NCI-H1417 treated with DMSO at 0.1 percent for 48 hours (cell line): ENCODE data around the gene ETFRF1.

Source experiments
- DNase-seq: peaks from one replicate; lab custom pipeline; 2025; lab: John Stamatoyannopoulos, UW

Gene ETFRF1, protein sequence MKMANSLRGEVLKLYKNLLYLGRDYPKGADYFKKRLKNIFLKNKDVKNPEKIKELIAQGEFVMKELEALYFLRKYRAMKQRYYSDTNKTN

DNA sequence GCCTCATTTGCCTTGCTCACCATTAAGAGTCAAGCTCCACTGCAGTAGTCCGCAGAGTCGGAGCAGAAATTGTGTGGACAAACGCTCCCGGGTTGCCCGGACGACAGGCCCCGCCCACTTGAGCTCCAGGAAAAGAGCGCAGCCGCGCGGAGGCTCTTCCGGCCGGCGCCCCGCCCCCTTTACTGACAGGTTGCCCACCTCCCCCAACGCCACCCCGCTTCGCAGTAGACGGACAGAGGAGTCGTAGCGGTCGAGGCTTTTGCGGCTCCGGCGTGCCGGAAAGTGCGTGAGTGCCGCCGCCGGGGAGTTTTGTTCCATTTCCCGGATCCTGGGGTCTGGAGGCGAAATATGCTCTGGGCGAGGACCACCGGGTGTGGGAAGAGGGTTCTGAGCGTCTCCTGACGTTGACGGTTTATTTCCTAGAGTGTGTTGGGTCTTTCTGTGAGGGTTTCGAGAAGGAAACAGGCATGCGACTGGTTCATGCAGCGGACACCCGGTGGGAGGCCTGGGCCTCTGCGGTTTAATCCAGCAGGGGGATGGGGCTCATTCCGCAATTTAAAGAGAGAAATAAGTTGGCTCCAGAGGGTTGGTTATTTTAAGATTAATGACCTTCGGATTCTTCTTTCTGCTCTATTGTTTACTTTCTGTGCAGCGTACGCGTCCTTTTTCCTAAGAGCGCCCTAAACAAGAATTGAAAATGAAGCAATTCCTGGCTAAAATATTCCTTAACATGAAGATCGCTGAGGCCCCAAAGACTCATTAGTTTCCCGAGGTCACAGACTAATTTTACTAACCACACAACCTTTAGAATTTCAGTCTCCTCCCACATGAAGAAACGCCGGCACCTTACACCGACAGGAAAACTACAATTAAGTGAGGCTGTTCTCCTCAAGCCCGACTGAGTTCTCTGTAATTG lies at the start of gene ETFRF1, which contains the start of gene DNAI7:
Gene ETFRF1 (plus strand): TSS at position 182 of the 916 bp plus-strand sequence. CDS start 8,720 bp downstream, outside the sequence.
Gene DNAI7 (minus strand): TSS at position 105 of the 916 bp plus-strand sequence. CDS start 82 bp downstream, at position 23.
- peak; percentile 90 for DNase-seq

DNA sequence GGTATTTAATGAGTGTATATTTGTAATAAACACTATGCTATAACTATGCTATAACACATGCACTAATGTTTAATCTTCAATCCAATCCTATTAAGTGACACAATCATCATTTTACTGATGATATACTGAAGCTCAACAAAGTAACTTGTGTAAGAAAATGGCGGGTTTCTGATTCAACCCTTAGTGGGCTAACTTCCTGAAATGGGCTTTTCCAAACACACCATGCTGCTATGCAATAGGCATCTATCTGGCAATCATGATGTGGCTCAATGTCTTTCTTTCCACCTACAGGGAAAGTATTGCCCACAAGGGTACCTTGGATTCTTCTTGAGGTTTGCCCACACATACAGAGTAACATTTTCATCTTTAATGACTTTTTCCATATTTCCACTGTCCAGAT lies 48.4 kb upstream of the ETFRF1 start:
- no peak for DNase-seq

DNA sequence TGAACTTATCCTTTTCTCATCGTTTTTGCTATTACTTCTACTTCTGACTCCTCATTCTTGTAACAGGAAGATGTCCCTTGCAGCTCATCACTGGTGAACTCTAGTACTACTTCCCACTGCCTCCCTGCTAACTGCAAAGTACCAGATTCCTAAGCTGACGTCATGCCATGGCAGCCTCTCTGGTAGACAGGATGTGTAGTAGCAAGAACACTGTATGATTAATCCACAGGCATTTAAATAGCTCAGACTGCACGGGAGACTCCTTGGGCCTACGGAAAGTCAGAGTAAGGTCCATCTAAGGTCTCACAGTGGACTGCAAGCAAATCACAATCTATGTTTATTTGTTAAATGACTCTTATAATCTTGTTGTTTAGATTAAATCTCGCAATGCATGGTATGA lies 43.6 kb upstream of the ETFRF1 start:
- DNase-seq = no peak

DNA sequence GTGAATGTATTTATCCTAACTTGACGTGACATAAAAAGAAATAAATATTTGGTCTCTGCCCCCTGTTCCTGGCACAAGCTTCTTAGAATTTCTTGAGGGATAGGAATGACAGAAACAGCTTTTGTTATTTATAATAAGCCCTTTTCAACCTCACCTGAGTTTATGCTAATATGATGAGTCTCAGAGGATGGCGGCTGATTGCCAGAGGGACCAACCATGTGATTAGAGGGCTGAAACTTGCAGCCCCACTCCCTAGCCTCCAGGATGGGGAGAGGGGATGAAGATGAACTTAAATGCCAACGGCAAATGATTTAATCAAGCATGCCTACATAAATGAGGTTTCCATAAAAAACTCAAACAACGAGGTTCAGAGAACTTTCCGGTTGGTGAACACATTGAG lies 43.0 kb upstream of the ETFRF1 start:
- DNase-seq = no peak

DNA sequence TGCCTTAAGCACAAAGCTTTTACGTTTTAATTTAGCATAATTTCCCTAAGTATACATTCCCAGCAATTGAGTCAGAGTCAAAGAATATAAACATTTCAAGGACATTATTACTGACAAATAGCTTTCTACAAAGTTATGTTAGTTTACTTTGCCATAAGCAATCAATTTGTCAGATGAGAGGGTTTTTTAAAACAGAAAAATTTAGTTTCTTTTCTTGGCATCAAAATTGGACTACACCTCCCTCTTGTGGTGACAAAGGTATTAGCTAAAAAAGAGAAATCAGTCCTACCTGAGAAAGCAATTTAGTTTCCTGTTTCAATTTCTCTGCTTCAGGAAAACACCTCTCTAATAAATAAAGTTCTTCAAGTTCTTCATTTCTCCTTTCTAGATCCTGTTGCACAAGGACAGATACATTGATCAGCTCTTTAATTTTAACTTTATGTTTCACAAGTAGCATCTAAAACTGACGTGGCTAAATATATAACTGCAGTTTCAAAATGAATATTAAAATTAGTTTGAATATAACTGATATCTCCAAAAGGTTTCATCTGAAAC lies 39.9 kb upstream of the ETFRF1 start:
- no peak for DNase-seq

DNA sequence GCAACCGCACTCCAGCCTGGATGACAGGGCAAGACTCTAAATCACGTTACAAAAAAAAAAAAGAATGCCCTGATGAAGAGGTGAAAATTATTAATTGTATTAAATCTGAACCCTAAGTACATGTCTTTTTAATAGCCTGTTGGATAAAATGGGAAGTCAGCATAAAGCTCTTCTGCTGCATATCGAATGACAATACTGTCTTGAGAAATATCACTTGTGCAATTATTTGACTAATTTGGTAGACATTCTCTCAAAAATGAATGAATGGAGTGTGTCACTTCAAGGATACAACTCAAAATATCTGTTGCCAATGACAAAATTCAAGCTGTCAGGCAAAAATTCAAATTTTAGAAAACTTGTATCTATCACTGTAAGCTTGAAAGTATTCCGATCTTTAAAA lies 39.0 kb upstream of the ETFRF1 start:
- DNase-seq = no peak

DNA sequence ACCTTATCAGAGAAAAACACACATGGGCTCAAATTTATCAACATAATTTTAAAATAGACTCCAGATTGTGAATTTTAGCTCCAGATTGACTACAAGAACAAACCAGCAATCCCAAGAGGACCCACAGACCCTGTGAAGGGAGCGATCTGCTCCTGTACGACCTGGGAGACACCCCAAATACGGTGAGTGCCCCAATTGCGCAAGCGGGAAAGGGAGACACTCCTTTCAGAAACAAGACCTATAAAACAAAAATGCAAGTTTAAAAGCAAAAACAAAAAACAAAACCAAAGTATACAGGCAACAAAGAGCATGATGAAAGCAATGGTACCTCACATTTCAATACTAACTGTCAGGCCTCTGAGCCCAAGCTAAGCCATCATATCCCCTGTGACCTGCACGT lies 32.2 kb upstream of the ETFRF1 start:
- DNase-seq = no peak

DNA sequence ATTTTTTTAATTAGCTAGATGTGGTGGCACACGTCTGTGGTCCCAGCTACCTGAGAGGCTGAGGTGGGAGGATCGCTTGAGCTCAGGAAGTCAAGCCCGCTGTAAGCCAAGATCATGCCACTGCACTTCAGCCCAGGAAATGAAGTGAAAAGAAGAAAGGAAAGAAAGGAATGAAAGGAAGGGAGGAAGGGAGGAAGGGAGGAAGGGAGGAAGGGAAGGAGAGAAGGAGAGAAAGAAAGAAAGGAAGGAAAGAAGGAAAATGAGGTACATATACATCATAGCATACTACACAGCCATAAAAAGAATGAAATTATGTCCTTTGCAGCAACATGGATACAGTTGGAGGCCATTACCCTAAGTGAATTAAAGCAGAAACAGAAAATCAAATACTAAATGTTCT lies 12.3 kb upstream of the ETFRF1 start:
- no peak for DNase-seq

DNA sequence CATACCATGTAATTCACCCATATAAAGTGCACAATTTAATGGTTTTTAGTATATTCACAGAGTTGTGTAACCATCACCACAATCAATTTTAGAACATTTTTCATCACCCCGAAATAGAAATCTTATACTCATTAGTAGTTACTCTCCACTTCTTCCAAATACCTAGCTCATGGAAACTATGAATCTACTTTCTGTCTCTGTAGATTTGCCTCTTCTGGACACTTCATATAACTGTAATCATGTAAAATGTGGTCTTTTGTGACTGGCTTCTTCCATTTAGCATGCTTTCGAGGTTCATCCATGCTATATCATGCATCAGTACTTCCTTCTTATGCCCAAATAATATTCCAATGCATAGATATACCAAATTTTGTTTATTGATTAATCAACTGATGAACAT lies 10.9 kb upstream of the ETFRF1 start:
- DNase-seq = no peak

DNA sequence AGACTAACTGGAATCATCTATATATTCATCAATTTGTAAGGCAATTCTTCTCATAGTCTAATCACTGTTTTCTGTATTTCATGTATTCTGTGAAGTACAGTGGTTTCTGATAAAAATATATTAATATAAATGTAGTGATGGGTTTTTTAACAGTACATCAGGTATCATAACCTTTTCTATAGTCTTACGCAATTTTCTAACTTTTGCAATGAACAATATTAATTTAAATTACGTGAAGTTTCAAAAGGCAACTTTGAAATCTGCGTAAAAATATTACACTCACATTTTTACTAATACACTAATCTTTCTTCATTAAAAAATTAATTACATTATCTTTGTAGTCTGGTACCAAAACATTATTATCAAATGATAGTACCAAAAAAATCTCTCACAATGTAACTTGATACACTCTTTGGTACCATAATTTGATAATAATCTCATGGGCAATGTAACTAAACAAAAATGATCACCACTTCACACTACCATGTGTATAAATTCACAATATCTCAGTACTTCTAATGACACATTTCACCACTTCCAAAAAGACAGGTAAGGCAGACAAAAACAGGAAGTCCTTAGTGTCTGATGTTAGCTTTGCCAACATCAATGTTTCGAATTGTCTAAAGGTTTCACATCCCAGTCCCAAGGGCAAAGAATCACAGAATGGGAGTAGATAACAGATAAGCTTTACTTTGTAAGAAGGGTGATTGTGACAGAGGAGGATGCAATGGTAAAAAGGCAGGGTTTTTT lies 8.8 kb upstream of the ETFRF1 start:
- DNase-seq = no peak

DNA sequence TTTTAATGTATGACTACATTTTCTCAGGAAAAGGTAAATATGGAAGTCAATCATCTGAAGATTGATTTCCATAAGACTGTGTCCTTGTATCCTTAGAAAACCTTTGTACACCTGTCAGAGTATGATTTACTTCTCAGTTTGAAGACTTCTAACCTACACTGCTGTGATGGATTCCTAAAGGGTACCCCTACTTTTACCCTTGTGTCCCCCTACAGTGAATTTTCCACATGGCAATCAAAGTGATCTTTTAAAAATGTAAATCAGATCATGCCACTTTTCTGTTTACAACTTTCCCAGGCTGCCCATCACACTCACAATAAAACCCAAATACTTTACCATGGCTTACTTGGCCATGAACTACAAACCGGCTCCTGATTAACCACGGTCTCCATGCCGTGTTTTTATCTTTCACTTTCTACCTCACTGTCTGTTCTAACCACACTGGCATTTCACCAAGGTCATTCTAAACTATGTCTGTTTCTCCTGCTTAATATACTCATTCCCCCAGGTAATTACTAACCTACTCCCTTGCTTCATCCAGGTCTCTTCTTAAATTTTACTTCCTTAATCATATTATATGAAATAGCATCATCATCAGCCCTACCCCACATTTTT lies 8.1 kb upstream of the ETFRF1 start:
- DNase-seq = no peak

DNA sequence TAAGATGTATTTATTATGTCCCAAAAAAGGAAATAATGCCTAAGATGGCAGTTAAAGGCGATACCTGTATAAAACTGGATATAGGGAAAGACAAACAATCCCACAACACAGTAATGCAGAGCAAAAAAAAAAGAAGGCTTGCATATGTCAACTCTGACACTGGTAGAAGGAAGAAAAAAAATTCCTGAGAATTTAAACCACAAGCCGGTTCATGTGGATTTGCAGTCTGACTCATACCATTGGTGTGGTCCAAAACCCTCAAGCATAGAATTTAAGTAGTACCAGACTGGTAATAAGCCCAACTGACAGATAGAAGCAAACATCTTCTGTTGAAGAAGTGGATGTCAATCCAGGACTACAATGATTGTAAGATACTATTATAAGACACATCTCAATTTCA lies 7.3 kb upstream of the ETFRF1 start:
- DNase-seq = no peak

DNA sequence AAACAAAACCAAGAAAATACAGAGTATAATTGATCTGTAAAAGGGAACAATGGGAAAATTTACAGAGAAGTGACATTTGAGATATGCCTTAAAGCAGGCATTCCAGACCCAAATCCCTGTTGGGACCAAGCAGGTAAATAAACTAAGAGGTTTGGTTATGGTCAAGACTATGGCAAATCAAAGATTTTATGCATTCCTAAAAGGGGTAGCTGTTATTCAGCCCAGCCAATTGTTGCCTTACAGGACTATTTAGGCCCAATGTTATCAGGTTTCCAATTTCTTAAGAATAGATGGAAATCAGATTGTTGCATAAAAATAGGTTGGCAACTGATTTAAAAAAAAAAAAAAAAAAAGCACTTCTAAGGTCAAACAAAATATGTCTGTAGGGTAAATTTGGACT lies 5.4 kb upstream of the ETFRF1 start:
- no peak for DNase-seq

DNA sequence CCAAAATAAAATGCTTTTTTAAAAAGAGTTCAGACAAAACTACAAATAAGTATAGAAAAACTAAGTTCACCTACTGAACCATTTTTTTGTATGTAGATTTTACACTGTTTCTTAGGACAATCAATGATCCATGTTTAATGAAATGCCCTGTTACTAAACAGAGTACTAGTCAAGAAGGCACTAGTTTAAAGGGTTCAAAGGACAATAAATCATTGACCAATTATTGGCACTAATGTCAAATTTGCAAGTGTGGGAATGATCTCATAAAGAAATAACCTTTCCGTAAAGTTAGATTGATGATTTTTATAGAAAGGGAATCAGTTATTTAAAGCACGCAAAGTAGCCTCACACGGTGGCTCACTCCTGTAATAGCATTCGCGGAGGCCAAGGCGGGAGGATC lies 4.2 kb upstream of the ETFRF1 start:
- DNase-seq = no peak

DNA sequence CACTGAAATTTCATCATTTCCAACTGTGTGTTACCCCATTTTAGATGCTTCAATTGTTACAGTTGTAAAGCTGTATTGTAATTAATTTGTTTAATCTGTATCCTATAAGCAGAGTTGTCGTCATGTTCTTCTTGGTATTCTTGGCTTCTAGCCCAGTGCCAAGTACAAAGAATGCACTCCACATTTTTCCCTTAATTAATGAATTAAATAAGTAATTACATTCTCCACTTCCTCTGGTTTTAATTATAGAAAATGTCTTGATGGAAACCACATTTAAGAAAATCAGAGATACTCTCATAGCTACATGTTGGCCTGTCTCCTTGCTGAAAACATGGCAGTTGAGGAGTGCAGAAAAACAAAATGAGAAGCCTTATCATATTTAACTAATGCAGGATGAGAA lies 823 bp upstream of the ETFRF1 start:
- no peak for DNase-seq

DNA sequence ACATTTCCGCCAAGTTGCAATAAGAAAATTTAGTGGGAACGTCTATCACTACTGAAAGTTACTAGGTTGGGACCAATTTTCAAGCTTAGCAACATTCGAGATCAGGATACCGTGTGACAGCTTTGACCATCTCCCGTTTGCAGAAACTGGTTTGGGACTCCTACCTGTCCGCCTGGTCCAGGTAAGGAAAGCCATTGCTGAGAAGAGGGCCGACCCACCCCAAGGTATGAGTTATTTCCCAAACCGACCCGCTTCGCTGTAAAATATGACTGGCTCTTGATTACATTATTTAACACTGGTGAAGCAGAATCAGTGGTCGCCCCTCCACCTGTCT lies 348 bp upstream of the ETFRF1 start:
- DNase-seq = no peak

DNA sequence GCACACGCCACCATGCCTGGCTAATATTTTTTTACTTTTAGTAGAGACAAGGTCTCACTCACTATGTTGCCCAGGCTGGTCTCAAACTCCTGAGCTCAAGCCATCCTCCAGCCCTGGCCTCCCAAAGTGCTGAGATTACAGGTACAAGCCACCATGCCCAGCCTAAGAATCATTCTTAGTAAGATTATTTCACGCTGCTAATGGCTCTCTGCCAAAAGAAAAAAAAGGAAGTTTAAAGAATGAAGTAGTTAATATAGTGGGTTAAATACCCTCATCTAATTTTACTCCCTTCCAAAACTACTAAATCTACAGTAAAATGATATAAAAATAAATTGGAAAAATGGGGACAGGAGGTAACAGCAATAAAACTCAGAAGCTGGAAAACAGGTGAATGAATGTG lies 2.6 kb downstream of the ETFRF1 start:
- DNase-seq = no peak

DNA sequence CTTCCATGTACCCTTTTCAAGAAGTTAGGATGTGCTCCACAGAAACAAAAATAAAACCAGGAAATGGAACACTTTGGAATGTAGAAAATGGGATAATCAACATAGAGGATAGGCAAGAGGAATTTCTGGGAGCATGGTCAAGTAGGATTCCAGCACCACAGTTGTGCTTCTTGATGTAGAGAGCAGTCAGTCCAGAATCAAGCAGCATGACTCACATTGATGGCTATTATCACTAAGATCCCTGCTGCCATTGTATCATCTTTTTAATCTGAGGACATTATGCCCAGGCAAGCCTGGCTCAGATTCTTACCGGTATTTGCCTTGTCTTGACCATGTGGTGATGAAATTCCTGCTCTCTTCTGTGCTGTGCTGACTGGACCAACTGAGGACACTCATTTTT lies 5.7 kb downstream of the ETFRF1 start:
- no peak for DNase-seq

DNA sequence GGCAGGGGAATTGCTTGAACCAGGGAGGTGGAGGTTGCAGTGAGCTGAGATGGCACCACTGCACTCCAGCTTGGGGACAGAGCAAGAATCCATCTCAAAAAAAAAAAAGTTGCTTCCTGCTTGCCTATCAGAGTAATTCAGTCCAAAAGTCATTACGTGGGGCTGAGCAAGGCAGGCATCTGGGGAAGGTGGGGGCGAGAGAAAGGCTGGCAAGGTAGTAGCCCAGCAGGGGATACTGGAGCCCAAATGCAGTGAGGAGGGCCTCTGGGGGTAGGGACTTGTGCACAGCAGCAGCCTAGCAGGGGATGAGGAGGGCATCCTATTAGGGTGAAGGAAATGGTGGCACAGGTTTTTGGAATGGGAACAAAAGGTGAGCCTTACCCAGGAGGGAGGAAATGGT lies 7.1 kb downstream of the ETFRF1 start:
- no peak for DNase-seq

DNA sequence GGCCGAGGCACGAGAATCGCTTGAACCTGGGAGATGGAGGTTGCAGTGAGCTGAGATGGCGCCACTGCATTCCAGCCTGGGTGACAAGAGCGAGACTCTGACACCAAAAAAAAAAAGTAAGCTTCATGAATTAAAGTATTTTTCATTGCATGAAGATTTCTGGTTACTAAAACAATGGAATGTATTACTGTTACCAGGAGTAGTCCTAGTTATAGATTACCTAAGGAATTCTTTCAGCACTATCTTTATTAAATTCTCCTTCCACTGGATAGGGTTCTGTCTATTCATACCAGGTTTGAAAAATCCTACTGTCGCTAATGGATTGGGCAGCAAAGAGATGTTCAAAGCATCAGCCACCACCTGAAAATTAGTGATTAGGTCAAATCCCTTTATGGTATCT lies 12.4 kb downstream of the ETFRF1 start:
- no peak for DNase-seq

DNA sequence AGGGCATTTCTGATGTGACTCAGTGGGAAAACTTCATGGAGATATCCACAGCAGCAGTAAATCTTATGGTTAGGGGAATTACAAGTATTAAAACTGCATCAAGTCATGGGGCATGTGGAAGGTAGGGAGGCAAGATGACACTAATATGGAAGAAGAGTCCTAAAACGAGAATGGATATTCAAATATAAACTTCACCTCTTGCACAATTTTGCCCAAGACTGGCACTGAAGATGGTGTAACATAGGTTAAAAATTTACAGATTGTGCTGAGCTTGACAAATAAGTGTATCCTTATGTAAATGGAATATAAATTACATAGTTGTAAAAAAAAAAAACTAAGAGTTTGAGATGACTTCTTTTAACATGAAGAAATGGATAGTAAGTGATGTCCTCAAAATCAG lies 12.8 kb downstream of the ETFRF1 start:
- DNase-seq = no peak

DNA sequence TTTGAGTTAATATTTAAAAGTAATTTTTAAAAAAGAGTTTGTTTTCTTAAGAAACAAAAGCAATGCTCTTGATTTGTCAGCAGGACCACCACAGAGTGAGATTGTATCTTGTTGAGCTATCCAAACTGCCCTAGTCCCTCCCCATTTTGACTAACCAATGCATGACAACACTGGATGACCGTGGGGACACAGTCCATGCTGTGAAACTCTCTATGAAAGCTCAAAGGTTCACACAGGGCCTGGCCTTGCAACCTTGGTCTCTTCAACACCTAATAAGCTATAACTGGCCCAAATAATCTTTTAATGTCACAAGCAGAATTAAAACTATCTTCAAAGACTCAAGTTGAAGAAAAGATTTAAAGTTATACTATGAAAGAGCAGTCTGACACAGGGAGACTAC lies 13.5 kb downstream of the ETFRF1 start:
- DNase-seq = no peak
